HG03135 (cell line): ENCODE data around the gene ATRNL1.
"Not testable (repeated sequence)": the region's sequence is repeated elsewhere in the genome, so short reads cannot be mapped to it uniquely, and the experiment has no call there.

Experiments used
- ATAC-seq: cut with Tn5 transposase; IDR thresholded peaks from one replicate; pipeline ENCODE4 v1.9.1; 2021; ENCODE audit warnings: mild to moderate bottlenecking, moderate library complexity; ENCODE audit not compliant: unreplicated experiment

The ATRNL1 gene

GRCh38 chr10:115092258-115092554, 959 bp upstream of the ATRNL1 start:
- no peak for ATAC-seq

GRCh38 chr10:115092555-115093285, 445 bp upstream of the ATRNL1 start:
- peak; percentile 72 for ATAC-seq

- ATAC-seq: peak; percentile 48
These were observed 727 bp downstream of the ATRNL1 start for GRCh38 chr10:115093776-115094408.

- ATAC-seq: no peak
These were observed 1.4 kb downstream of the ATRNL1 start for GRCh38 chr10:115094416-115095140.

- no peak for ATAC-seq
These were observed 2.6 kb downstream of the ATRNL1 start for GRCh38 chr10:115095758-115096157.

- ATAC-seq: no peak
These were observed 10.5 kb downstream of the ATRNL1 start for GRCh38 chr10:115103700-115104099.

- ATAC-seq: not testable (repeated sequence)
These were observed 12.2 kb downstream of the ATRNL1 start for GRCh38 chr10:115105411-115105810.

- ATAC-seq: no peak
These were observed 14.7 kb downstream of the ATRNL1 start for GRCh38 chr10:115107830-115108229.

GRCh38 chr10:115117301-115117700, 24.1 kb downstream of the ATRNL1 start:
- ATAC-seq: no peak

- ATAC-seq: no peak
These were observed 25.2 kb downstream of the ATRNL1 start for GRCh38 chr10:115118346-115118745.

GRCh38 chr10:115125505-115125904, 32.3 kb downstream of the ATRNL1 start:
- ATAC-seq: no peak

GRCh38 chr10:115129752-115130151, 36.6 kb downstream of the ATRNL1 start:
- no peak for ATAC-seq

GRCh38 chr10:115136616-115137015, 43.5 kb downstream of the ATRNL1 start:
- ATAC-seq: no peak

- no peak for ATAC-seq
These were observed 48.1 kb downstream of the ATRNL1 start for GRCh38 chr10:115141254-115141653.

- ATAC-seq: no peak
These were observed 64.2 kb downstream of the ATRNL1 start for GRCh38 chr10:115157357-115157756.

GRCh38 chr10:115163129-115163528, 70.0 kb downstream of the ATRNL1 start:
- ATAC-seq: no peak

- no peak for ATAC-seq
These were observed 71.1 kb downstream of the ATRNL1 start for GRCh38 chr10:115164220-115164619.

- ATAC-seq: no peak
These were observed 74.6 kb downstream of the ATRNL1 start for GRCh38 chr10:115167751-115168150.

- no peak for ATAC-seq
These were observed 78.3 kb downstream of the ATRNL1 start for GRCh38 chr10:115171392-115171960.

GRCh38 chr10:115173915-115174443, 80.8 kb downstream of the ATRNL1 start:
- ATAC-seq: no peak

GRCh38 chr10:115207276-115207675, 114.1 kb downstream of the ATRNL1 start:
- ATAC-seq: not testable (repeated sequence)
